ENCODE results near the gene SNAPC2.
"Not testable (repeated sequence)": the region's sequence is repeated elsewhere in the genome, so short reads cannot be mapped to it uniquely, and the experiment has no call there.

SNAPC2 gene

GRCh38 chr19:7909471-7910067 lies 10.6 kb upstream of the SNAPC2 start:
- DNase-seq (ENCODE audit: low read depth in 2 of 2) = no peak

GRCh38 chr19:7910321-7911161 lies 9.6 kb upstream of the SNAPC2 start:
- DNase-seq (ENCODE audit: low read depth in 2 of 2) = no peak

- DNase-seq (ENCODE audit: low read depth in 2 of 2) = no peak
Measured at GRCh38 chr19:7911508-7912143, 8.5 kb upstream of the SNAPC2 start.

- no peak for DNase-seq (ENCODE audit: low read depth in 2 of 2)
Measured at GRCh38 chr19:7912144-7912696, 7.9 kb upstream of the SNAPC2 start.

GRCh38 chr19:7912697-7913564 lies 7.2 kb upstream of the SNAPC2 start:
- DNase-seq (ENCODE audit: low read depth in 2 of 2) = no peak

GRCh38 chr19:7913652-7914051 lies 6.5 kb upstream of the SNAPC2 start:
- no peak for DNase-seq (ENCODE audit: low read depth in 2 of 2)

- DNase-seq (ENCODE audit: low read depth in 2 of 2) = no peak
Measured at GRCh38 chr19:7914099-7914498, 6.0 kb upstream of the SNAPC2 start.

GRCh38 chr19:7914598-7915045 lies 5.5 kb upstream of the SNAPC2 start, which contains the start of gene TGFBR3L:
Gene TGFBR3L, plus strand, starts transcription at chr19:7914830.
- DNase-seq (ENCODE audit: low read depth in 2 of 2) = no peak

GRCh38 chr19:7915250-7916102 lies 4.7 kb upstream of the SNAPC2 start:
- no peak for DNase-seq (ENCODE audit: low read depth in 2 of 2)

- no peak for DNase-seq (ENCODE audit: low read depth in 2 of 2)
Measured at GRCh38 chr19:7916103-7916954, 3.8 kb upstream of the SNAPC2 start.

- no peak for DNase-seq (ENCODE audit: low read depth in 2 of 2)
Measured at GRCh38 chr19:7916955-7917266, 3.2 kb upstream of the SNAPC2 start.

GRCh38 chr19:7917267-7918061 lies 2.7 kb upstream of the SNAPC2 start:
- DNase-seq (ENCODE audit: low read depth in 2 of 2) = no peak

- not testable (repeated sequence) for DNase-seq (ENCODE audit: low read depth in 2 of 2)
Measured at GRCh38 chr19:7918062-7918614, 2.0 kb upstream of the SNAPC2 start.

- DNase-seq (ENCODE audit: low read depth in 2 of 2) = no peak
Measured at GRCh38 chr19:7918615-7919421, 1.3 kb upstream of the SNAPC2 start.

GRCh38 chr19:7920519-7921301 lies 572 bp downstream of the SNAPC2 start:
- DNase-seq (ENCODE audit: low read depth in 2 of 2) = peak; percentile 100

GRCh38 chr19:7921302-7921966 lies 1.3 kb downstream of the SNAPC2 start:
- no peak for DNase-seq (ENCODE audit: low read depth in 2 of 2)

All from stimulated activated CD4-positive, alpha-beta T cell treated with anti-CD3 and anti-CD28 coated beads, Interleukin-1b, Interleukin-23, amount 100 ng/mL, for 1 hour (primary cell).